ENCODE data around the gene UTP25.

Gene UTP25

DNA sequence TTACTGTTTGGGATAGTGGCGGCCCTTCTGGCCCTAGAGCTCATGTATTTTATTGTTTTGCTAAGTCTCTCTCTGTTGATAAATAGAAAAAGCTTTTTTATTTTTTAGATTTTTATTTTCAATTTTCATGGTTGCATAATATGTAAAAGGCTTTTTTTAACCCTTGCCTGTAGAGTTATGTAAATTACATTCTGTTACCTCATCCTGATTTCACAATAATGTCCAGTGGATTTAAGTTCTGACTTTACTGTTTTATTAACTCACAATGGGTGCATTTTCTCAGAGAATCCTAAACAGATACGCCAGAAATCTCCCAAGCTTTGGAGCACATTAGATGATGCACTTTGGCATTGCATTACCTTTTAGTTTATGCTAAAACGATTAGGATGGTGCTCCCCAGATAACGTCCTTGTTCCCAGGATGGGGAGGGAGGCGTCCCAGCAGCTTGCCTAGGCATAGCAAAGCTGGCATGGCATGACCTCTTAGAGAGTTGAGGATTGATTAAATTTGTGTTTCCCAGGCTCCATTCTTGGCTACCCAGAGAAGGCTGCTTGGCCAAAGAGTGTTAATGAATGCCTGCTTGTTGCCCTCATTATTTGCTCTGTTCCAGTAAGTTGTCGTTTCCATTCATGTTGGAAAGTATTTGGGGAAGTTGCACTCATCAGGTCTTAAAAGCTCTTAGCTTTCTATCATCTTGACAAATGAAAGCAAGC is 17.1 kb downstream of the UTP25 start:
- DNase-seq = no peak

GRCh38 chr1:209845408-209845725 is 17.6 kb downstream of the UTP25 start:
- DNase-seq = no peak

- DNase-seq = no peak
Measured at GRCh38 chr1:209849388-209849787, 21.6 kb downstream of the UTP25 start.

GRCh38 chr1:209850342-209850979 is 22.7 kb downstream of the UTP25 start:
- DNase-seq = peak; percentile 82

GRCh38 chr1:209853676-209854075 is 25.9 kb downstream of the UTP25 start:
- no peak for DNase-seq

- DNase-seq = peak; percentile 38
Measured at GRCh38 chr1:209854196-209854595, 26.4 kb downstream of the UTP25 start.

DNA sequence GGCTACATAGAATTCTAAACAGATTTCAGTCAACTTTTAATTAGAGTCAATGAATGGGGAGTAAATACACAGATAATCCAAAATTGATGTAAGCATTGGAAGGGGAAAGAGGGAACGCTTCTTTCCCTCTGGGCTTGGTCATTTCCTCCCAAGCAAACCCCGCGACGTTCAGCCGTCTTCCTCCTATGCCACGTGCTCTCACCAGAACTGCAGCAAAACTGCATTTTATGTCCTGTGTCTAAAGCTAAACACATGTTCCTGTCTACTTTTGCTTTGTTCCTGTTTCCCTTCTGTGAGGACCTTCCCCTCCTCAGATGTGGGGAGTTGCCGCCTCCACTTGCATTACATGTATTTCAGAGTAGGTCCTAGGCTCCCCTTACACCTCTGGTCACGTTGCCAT is 27.2 kb downstream of the UTP25 start:
- no peak for DNase-seq

DNA sequence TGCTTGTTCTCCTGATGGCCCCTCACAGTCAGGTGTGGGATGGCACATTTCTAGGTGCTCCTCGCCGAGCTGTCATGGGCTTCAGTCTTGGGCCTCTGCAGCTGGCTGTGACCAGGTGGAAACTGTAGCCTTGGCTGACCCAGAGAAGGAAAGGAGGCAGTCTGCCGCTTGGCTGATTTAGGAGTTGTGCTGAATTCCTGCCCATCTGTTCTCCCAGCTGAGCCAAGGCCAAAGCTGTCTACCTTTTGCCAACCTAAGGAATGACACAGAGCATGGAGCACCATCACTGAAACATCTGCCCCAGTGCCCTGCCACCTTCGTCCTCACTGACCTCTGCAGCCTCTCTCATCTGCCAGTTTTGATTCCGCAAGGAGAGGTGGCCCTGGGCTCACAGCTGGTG is 27.9 kb downstream of the UTP25 start:
- no peak for DNase-seq

GRCh38 chr1:209858561-209859103 is 30.9 kb downstream of the UTP25 start:
- no peak for DNase-seq

- DNase-seq = peak; percentile 82
Measured at GRCh38 chr1:209860293-209860881, 32.6 kb downstream of the UTP25 start.

DNA sequence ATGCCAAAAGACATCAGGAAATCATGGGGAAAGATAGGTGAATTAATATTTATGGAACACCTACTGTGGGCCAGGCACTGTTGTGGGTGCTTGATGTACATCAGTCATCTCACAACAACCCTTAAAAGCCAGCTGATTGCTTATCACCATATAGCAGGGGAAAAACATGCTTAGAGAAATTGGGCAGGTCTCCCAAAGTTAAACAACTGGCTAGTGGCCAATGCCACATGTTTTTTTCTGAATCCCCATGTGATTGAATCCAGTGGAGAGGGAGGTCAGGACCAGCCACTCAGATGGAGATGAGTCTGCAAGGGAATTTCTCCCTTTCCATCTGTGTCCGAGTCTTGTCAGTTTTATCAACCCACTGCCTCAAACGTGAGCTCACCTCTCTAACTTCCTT is 33.5 kb downstream of the UTP25 start:
- no peak for DNase-seq

DNA sequence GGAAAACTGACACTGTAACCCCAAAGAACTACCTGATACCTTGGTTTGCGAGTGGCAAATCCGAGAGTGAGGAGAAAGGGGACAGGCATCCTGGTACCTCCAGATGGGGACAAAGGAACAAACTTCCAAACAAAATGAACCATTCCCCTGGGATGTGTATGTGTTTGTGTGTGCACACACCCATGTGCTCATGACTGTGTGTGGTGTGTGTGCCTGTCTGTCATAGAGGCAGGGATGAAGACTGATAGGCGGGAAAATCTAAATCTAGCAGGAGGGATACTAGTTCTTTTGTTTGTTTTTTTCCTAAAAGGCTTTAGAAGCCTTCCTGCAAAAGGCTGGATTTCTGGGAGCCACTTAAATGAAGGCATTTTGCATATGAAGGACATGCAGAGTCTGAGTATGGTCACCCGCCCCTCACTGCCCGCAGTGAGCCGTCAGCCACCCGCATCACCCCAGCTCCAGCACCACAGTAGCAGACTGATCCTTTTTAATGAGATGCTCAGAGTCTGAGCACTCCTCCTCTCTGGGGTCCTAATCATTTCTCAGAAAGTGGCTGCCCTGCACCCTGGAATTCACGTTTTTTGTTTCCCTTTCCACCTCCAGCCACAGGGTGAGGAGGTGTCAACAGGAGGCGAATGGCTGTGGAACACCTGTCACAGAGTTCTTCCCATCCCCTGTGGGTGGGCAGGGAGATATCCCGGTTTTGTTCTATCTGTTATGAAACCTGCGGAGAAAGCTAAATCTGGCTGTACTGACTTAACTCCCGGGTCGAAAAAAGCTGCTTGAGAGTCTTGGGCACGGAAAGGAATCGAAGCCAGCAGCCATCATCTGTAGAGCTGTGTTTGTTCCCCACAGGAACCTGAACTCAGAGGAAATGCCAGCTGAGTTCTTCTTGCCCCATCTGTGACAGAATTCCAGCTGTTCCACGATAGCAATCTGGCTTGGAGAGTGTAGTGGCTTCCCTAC is 34.9 kb downstream of the UTP25 start:
- DNase-seq = no peak

DNA sequence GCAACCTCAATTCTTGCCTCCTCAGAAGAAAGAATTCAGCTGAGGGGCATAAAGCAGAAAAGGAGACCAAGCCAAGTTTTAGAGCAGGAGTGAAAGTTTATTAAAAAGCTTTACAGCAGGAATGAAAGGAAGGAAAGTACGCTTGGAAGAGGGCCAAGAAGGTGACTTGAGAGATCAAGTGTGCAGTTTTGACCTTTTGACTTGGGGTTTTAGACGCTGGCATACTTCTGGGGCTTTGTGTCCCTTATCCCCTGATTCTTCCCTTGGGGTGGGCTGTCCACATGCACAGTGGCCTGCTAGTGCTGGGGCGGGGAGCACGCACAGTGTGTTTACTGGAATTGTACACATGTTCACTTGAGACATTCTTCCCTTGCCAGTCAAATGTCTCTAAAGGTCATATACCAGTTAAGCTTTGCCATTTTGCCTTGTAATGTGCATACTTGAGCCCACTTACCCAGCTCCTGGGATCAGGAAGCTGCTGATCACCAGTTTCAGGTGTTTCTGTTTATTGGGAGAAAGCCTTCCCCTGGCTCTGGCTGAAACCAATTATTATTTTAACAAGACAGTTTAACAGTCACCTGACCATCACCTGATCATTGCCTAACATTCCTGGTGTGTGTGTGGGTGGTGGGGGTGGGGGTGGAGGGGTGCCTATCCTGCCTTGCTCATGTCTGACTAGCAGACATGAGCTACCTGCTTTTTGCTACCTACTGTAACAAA is 36.2 kb downstream of the UTP25 start:
- DNase-seq = no peak

GRCh38 chr1:209866201-209866600 is 38.4 kb downstream of the UTP25 start:
- DNase-seq = no peak

DNA sequence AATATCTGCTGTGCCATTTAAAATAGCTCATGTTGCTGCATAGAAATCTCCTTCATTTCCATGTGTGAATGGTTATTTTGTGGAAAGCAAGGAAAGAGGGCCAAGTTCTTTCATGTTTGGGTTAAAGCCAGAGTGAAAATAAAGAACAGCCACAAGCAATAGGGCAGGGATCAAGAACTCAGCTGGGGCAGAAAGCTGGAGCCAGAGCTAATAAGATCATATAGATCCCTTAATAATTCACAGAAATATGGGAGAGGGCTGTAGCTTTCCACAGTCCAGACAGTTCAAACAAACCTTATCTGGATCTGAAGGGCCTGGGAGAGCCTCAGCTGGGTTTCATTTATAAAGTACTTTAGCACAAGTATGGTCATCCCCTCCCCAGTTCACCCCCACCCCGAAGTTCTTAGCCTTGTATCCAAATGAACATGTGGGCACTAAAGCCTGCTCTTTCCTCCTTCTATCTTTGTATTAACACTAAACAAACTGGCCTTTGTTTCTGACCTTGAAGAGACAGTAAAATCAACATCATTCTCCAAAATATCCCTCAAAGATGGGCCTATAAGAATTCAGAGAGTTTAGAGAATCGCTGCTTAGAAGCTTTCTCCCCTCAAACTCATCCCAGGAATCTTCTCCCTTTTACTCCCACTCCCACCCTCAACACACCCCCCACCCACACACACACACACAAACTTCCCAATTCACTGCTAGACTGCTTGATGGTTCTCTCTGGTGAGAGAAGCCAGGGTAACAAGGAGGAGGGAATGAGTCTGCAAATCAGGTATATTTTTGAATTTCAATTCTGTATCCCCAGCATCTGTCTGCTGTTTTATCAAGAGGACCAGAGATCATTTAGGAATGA is 41.7 kb downstream of the UTP25 start:
- DNase-seq = peak; percentile 68

DNA sequence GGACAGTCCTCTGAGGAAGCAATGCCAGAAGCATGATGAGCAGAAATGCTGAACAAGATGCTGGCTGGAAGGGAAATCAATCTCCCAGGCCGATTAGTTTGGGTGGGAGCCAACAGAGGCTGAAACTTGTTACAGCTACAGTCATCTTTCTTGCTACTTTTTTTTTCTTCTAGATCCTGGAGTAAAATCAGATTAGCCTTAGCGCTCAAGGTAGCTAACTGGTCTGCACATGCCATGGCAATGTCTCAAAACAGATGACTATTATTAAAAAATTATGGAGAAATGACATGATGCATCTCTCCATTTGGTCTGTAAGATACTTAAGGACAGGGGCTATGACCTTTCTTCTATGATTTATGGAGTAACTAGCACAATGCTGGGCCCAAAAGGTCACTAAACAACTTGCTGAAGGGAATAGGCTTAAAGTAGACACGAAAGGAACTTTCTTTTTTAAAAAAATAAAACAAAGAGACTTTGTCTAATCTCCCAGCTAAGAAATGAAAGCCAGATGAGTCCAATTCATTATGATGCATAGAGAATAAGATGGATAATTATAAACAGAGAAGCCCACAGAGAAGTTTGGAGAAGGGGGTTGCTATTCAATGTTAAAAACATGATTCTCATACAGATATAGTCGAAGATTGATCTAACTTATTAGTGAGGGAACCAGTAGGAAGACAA is 42.5 kb downstream of the UTP25 start:
- peak; percentile 91 for DNase-seq

GRCh38 chr1:209871006-209871405 is 43.2 kb downstream of the UTP25 start:
- DNase-seq = no peak

GRCh38 chr1:209871430-209871829 is 43.7 kb downstream of the UTP25 start:
- DNase-seq = no peak

GRCh38 chr1:209873067-209873799 is 45.5 kb downstream of the UTP25 start:
- peak; percentile 31 for DNase-seq

DNA sequence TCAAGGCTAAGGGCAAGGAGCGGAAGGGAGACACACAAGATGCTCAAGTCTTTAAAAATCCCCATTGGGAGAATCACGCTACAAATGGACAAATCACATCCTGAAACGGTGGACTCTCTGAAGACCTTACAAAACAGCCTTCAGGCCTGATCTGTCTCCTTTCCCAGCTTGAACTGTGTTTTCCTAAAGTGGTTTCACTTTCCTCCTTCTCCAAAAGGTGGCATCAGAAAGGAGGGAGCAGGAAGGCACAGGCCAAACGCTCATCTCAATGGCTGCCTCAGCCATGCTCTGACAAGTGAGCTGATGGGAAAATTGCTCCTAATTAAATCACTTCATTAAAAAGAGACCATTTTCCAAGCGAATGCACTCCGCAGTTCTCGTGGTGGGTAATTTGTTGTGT is 47.7 kb downstream of the UTP25 start:
- peak; percentile 61 for DNase-seq

Measured in fibroblast of skin of abdomen (primary cell).